Stimulated activated CD8-positive, alpha-beta memory T cell treated with anti-CD3 and anti-CD28 coated beads, Interleukin-7, amount 100 ng/mL, for 48 hours (primary cell): ENCODE results near the gene GPR31.
"Not testable (repeated sequence)": the region's sequence is repeated elsewhere in the genome, so short reads cannot be mapped to it uniquely, and the experiment has no call there.

Experiments used
- DNase-seq, 2 donors: peaks; one replicate each; pipeline ENCODE4 v3.0.0-alpha.2; 2020; ENCODE audit warnings: low read depth in 1 of 2; ENCODE audit errors: extremely low read depth in 1 of 2

GPR31 gene

GRCh38 chr6:167168296-167168695 is 10.5 kb upstream of the GPR31 start:
- DNase-seq: not testable (repeated sequence)

- not testable (repeated sequence) for DNase-seq
These were observed 9.9 kb upstream of the GPR31 start for GRCh38 chr6:167167699-167168098.

GRCh38 chr6:167165858-167166471 is 8.2 kb upstream of the GPR31 start:
- no peak for DNase-seq

- DNase-seq: no peak
These were observed 6.5 kb upstream of the GPR31 start for GRCh38 chr6:167164261-167164660.

GRCh38 chr6:167163476-167164011 is 5.8 kb upstream of the GPR31 start:
- no peak for DNase-seq

GRCh38 chr6:167162591-167162990 is 4.8 kb upstream of the GPR31 start:
- DNase-seq: no peak

- DNase-seq: no peak
These were observed 4.2 kb upstream of the GPR31 start for GRCh38 chr6:167161851-167162467.

GRCh38 chr6:167157414-167157813 is 366 bp downstream of the GPR31 start:
- no peak for DNase-seq

- DNase-seq: no peak
These were observed 2.9 kb downstream of the GPR31 start for GRCh38 chr6:167154895-167155294.

GRCh38 chr6:167154291-167154690 is 3.5 kb downstream of the GPR31 start:
- DNase-seq: no peak

- DNase-seq: no peak
These were observed 4.2 kb downstream of the GPR31 start for GRCh38 chr6:167153521-167153959.

GRCh38 chr6:167152862-167153261 is 4.9 kb downstream of the GPR31 start:
- DNase-seq: no peak

- DNase-seq: no peak
These were observed 6.1 kb downstream of the GPR31 start for GRCh38 chr6:167151648-167152047.

- DNase-seq: no peak
These were observed 6.7 kb downstream of the GPR31 start for GRCh38 chr6:167150941-167151549.

GRCh38 chr6:167148997-167149396 is 8.8 kb downstream of the GPR31 start:
- no peak for DNase-seq

- DNase-seq: no peak
These were observed 9.8 kb downstream of the GPR31 start for GRCh38 chr6:167148021-167148420.

GRCh38 chr6:167146977-167147376 is 10.8 kb downstream of the GPR31 start:
- no peak for DNase-seq

GRCh38 chr6:167146135-167146534 is 11.6 kb downstream of the GPR31 start:
- no peak for DNase-seq

- DNase-seq: no peak
These were observed 12.3 kb downstream of the GPR31 start for GRCh38 chr6:167145461-167145860.

- no peak for DNase-seq
These were observed 14.7 kb downstream of the GPR31 start for GRCh38 chr6:167143041-167143440.

- DNase-seq: no peak
These were observed 15.4 kb downstream of the GPR31 start for GRCh38 chr6:167142433-167142761.
